Endothelial cell of umbilical vein (primary cell): Measurements from ENCODE around the gene RNPEPL1. TPM values are rescaled to one million over a fixed set of nuclear protein-coding genes. Genes with fewer than 3 reads are reported as not detected.
A peak's percentile ranks its signal among the peaks of the same experiment; 100 is the strongest.

Experiments
- BruUV-seq: library from RNA; stranded (reverse); fragments of 400-500 nt; replicated peaks from 2 replicates; lab custom pipeline; 2021; lab: Mats Ljungman, UMichigan
- CTCF ChIA-PET: fragments of 300-600, 350-600 bp; sonication (Branson Sonifier 250); formaldehyde crosslinking; loops from one replicate; lab custom pipeline; 2021; ENCODE audit warnings: antibody characterized with exemption, inconsistent platforms; lab: Charles Lee
- POLR2A ChIA-PET: fragments of 300-600, 350-600 bp; sonication (Branson Sonifier 250); formaldehyde crosslinking; loops from one replicate; lab custom pipeline; 2021; ENCODE audit warnings: antibody characterized with exemption, inconsistent platforms; lab: Charles Lee
- DNase-seq: peaks from one replicate; pipeline ENCODE4 v3.0.0-alpha.2; 2011; ENCODE audit warnings: low read depth, low spot score
- FAIRE-seq: peaks from 2 replicates; lab custom pipeline; 2011; peaks lifted over from hg19 to GRCh38; lab: Jason Lieb, UNC
- H2AFZ ChIP-seq: 2 replicates; pipeline ENCODE4 v1.6.0; 2012; ENCODE audit warnings: low read depth, low read length, control low read depth, inconsistent platforms
- H3K27ac ChIP-seq: 2 replicates; pipeline ENCODE4 v1.5.1; 2011; ENCODE audit warnings: low read depth, mild to moderate bottlenecking, control low read depth, low read length, moderate library complexity; ENCODE audit not compliant: insufficient read depth
- H3K27me3 ChIP-seq, 2 experiments: 2 replicates each; pipeline versions ENCODE4 v1.6.0 to v1.6.1; 2011; ENCODE audit warnings: low read length in 2 of 2, mixed read lengths in 1 of 2; ENCODE audit not compliant: control insufficient read depth in 2 of 2, insufficient read depth in 2 of 2
- H3K36me3 ChIP-seq, 2 experiments: 2 replicates in 1 of 2; 3 replicates in 1 of 2; pipeline ENCODE4 v1.5.1; 2011; ENCODE audit warnings: low read length in 2 of 2, mild to moderate bottlenecking in 1 of 2, moderate library complexity in 1 of 2; ENCODE audit not compliant: control insufficient read depth in 2 of 2, insufficient read depth in 2 of 2; ENCODE audit errors: extremely low read depth in 1 of 2
- H3K4me1 ChIP-seq: 3 replicates; pipeline ENCODE4 v1.5.1; 2011; ENCODE audit warnings: mild to moderate bottlenecking, low read length; ENCODE audit not compliant: control insufficient read depth, insufficient read depth; ENCODE audit errors: extremely low read depth
- H3K4me2 ChIP-seq: 2 replicates; pipeline ENCODE4 v1.6.1; 2011; ENCODE audit warnings: low read length, control low read depth, mixed read lengths; ENCODE audit not compliant: insufficient read depth
- H3K4me3 ChIP-seq, 3 experiments: fragments of 200-600 bp in 1 of 3; sonication (generic), shearing (Covaris generic) in 1 of 3; replicated peaks in 1 of 3; 2 replicates each; pipeline ENCODE4 v1.5.1; 2011 to 2016; ENCODE audit warnings: control low read depth in 3 of 3, low read length in 3 of 3, mild to moderate bottlenecking in 2 of 3, inconsistent platforms in 1 of 3, low read depth in 1 of 3, moderate library complexity in 1 of 3; ENCODE audit not compliant: insufficient read depth in 1 of 3
- H3K79me2 ChIP-seq: 2 replicates; pipeline ENCODE4 v1.6.0; 2012; ENCODE audit warnings: low read length, inconsistent platforms; ENCODE audit not compliant: control insufficient read depth, insufficient read depth
- H3K9ac ChIP-seq: replicated peaks from 2 replicates; pipeline ENCODE3; 2011; ENCODE audit warnings: low read length, control low read depth; ENCODE audit not compliant: insufficient read depth; ENCODE audit errors: extremely low read depth
- H3K9me1 ChIP-seq: replicated peaks from 3 replicates; pipeline ENCODE4 v1.6.0; 2011; ENCODE audit warnings: mild to moderate bottlenecking, low read length; ENCODE audit not compliant: control insufficient read depth, insufficient read depth; ENCODE audit errors: extremely low read depth
- H3K9me3 ChIP-seq: replicated peaks from 2 replicates; pipeline ENCODE4 v1.5.1; 2012; ENCODE audit warnings: low read length, inconsistent platforms; ENCODE audit not compliant: control insufficient read depth, insufficient read depth
- H4K20me1 ChIP-seq: replicated peaks from 2 replicates; pipeline ENCODE3; 2011; ENCODE audit warnings: mild to moderate bottlenecking, low read length; ENCODE audit not compliant: control insufficient read depth, insufficient read depth; ENCODE audit errors: extremely low read depth
- CTCF ChIP-seq, 2 donors: IDR thresholded peaks; 1 replicate in 1 of 2; 2 replicates in 1 of 2; pipeline ENCODE4 v1.5.1; 2011; ENCODE audit warnings: low read length in 2 of 2, mild to moderate bottlenecking in 2 of 2, moderate library complexity in 2 of 2, control low read depth in 1 of 2, inconsistent platforms in 1 of 2, low read depth in 1 of 2; ENCODE audit not compliant: insufficient read depth in 1 of 2; ENCODE audit errors: extremely low read depth in 1 of 2
- EZH2 ChIP-seq: IDR thresholded peaks from 2 replicates; pipeline ENCODE4 v1.6.1; 2012; ENCODE audit warnings: borderline replicate concordance, low read depth, mild to moderate bottlenecking, moderate library complexity, low read length, inconsistent platforms; ENCODE audit not compliant: severe bottlenecking
- FOS ChIP-seq: IDR thresholded peaks from 2 replicates; pipeline ENCODE4 v1.6.1; 2011; ENCODE audit warnings: mild to moderate bottlenecking, low read length, moderate library complexity, borderline replicate concordance; ENCODE audit not compliant: insufficient read depth
- GATA2 ChIP-seq: IDR thresholded peaks from 2 replicates; pipeline ENCODE4 v1.7.0; 2011; ENCODE audit warnings: low read depth, mild to moderate bottlenecking, moderate library complexity, mixed read lengths, low read length; ENCODE audit not compliant: insufficient read length, insufficient read depth
- JUN ChIP-seq: IDR thresholded peaks from 2 replicates; pipeline ENCODE4 v1.6.1; 2011; ENCODE audit warnings: borderline replicate concordance, low read depth; ENCODE audit not compliant: insufficient read length, insufficient read depth
- MAX ChIP-seq: IDR thresholded peaks from 2 replicates; pipeline ENCODE4 v1.6.1; 2011; ENCODE audit not compliant: insufficient read depth, insufficient read length
- MYC ChIP-seq: IDR thresholded peaks from one replicate; pipeline ENCODE4 v1.6.1; 2011; ENCODE audit warnings: mild to moderate bottlenecking, low read depth, low read length
- POLR2A ChIP-seq: IDR thresholded peaks from 2 replicates; pipeline ENCODE4 v1.6.1; 2012; ENCODE audit warnings: low read depth, mild to moderate bottlenecking, control low read depth, low read length
- POLR2AphosphoS5 ChIP-seq: IDR thresholded peaks from 2 replicates; pipeline ENCODE4 v1.6.1; 2012; ENCODE audit warnings: low read depth, mild to moderate bottlenecking, control low read depth, low read length, moderate library complexity; ENCODE audit not compliant: insufficient read depth
- dilution Hi-C: fragments of 300-500 bp; cut with MboI; formaldehyde crosslinking; loops from one replicate; pipeline ENCODE4 v1.15.0; 2019; ENCODE audit warnings: low sequenced_read_pairs; ENCODE audit not compliant: extremely low pct_ligation_motif_present
- intact Hi-C: fragments of 100-400 bp; cut with micrococcal nuclease; formaldehyde crosslinking; loops from one replicate; pipeline ENCODE4 v1.10.0; 2022
- polyA plus RNA-seq, 4 experiments: library from polyadenylated mRNA; depleted of rRNA in 3 of 4; stranded (reverse) in 3 of 4; unstranded in 1 of 4; fragments of >200 nt; gene quantifications; 2 replicates each; pipeline versions ENCODE4 v1.2.1 to v1.2.3, GENCODE V29; 2011 to 2012; ENCODE audit warnings: missing spikeins in 1 of 4
- total RNA-seq: library from RNA; stranded (reverse); gene quantifications from 2 replicates; pipeline ENCODE4 v1.2.3, GENCODE V29; 2021

Gene RNPEPL1
- total and polyA plus RNA-seq, 2 donors (not counting 3 experiments of a cell fraction or from before 2014, with no cell fraction given) = 35.8 to 67.1 TPM

GRCh38 chr2:240588006-240588655 lies 19.8 kb downstream of the RNPEPL1 start:
- H3K9ac ChIP-seq = no peak overlapping the region
- intact Hi-C loops (no loop called here), dilution Hi-C loops (no loop called here)
- no peaks in the 10 kb centered on the region for H3K9me3 ChIP-seq
- FAIRE-seq (no peak), DNase-seq (no peak)
- peaks cover 17% of the 10 kb centered on the region for H3K4me1 ChIP-seq
- no peak overlapping the region for H3K27ac ChIP-seq
- no TSS peak for BruUV-seq
- H4K20me1 ChIP-seq = no peaks in the 10 kb centered on the region
- no peak overlapping the region for H2AFZ ChIP-seq
- ChIA-PET CTCF (interaction anchor here (2.4 to 5.3 kb wide), 4 partner anchors 22 to 252 kb away, joined by 16 to 47 read pairs (median 24); partner anchors contain the start of gene ANKMY1), POLR2A (no interaction called here)
- H3K4me3 ChIP-seq = no peak overlapping the region
- TF ChIP-seq JUN = no peak
- no peak for TF ChIP-seq POLR2A
- TF ChIP-seq FOS = no peak
- TF ChIP-seq EZH2 = no peak
- TF ChIP-seq POLR2AphosphoS5 = no peak
- no peak for TF ChIP-seq GATA2
- peaks cover 58% of the 10 kb centered on the region for H3K79me2 ChIP-seq
- no peaks in the 10 kb centered on the region for H3K9me1 ChIP-seq
- peak overlapping the region; percentile 69 for H3K4me2 ChIP-seq
- H3K36me3 ChIP-seq = peaks cover 2 to 16% of the 10 kb centered on the region in 2 experiments
- no peaks in the 10 kb centered on the region for H3K27me3 ChIP-seq

GRCh38 chr2:240588669-240589068 lies 20.4 kb downstream of the RNPEPL1 start:
- dilution Hi-C loops = no loop called here
- ChIA-PET CTCF (interaction anchor here (0.7 to 5.3 kb wide), 3 partner anchors 22 to 75 kb away, joined by 3 to 47 read pairs (median 4); no protein-coding TSS in a partner anchor), POLR2A (no interaction called here)
- no peak overlapping the region for H3K4me2 ChIP-seq
- H3K36me3 ChIP-seq = peaks cover 2 to 17% of the 10 kb centered on the region in 2 experiments
- no peaks in the 10 kb centered on the region for H3K27me3 ChIP-seq
- intact Hi-C loops = no loop called here
- FAIRE-seq (no peak), DNase-seq (no peak)
- H3K79me2 ChIP-seq = peaks cover 56% of the 10 kb centered on the region
- H2AFZ ChIP-seq = no peak overlapping the region
- H3K4me1 ChIP-seq = peaks cover 17% of the 10 kb centered on the region
- H3K4me3 ChIP-seq = no peak overlapping the region
- TF ChIP-seq MYC = no peak
- no peak for TF ChIP-seq GATA2
- no peak for TF ChIP-seq MAX
- no peak for TF ChIP-seq POLR2AphosphoS5
- TF ChIP-seq EZH2 = no peak
- no peak for TF ChIP-seq FOS
- no peak for TF ChIP-seq CTCF (IDR thresholded peaks at IDR 0.05; ENCODE audit: extremely low read depth in 1 of 2, insufficient read depth in 1 of 2, low read depth in 1 of 2, low read length in 2 of 2)
- TF ChIP-seq POLR2A = no peak
- no peak for TF ChIP-seq JUN
- H4K20me1 ChIP-seq = no peaks in the 10 kb centered on the region
- no peaks in the 10 kb centered on the region for H3K9me3 ChIP-seq
- H3K27ac ChIP-seq = no peak overlapping the region
- no peak overlapping the region for H3K9ac ChIP-seq
- BruUV-seq = no TSS peak
- no peaks in the 10 kb centered on the region for H3K9me1 ChIP-seq
